22Rv1 (cell line): ENCODE results near the gene LPIN1.

ENCODE experiments used
- H3K27ac ChIP-seq: fragments of 450-650 bp; 2 replicates; pipeline ENCODE4 v1.5.1; 2017
- CTCF ChIP-seq: fragments of 450-650 bp; IDR thresholded peaks from 2 replicates; pipeline ENCODE4 v1.5.1; 2017; ENCODE audit warnings: mild to moderate bottlenecking
- ZFX ChIP-seq: fragments of 450-650 bp; IDR thresholded peaks from 2 replicates; pipeline ENCODE4 v1.6.1; 2017; ENCODE audit warnings: antibody characterized with exemption, borderline replicate concordance

Gene LPIN1

GRCh38 chr2:11829324-11829946 lies 83.0 kb downstream of the LPIN1 start:
- H3K27ac ChIP-seq = no peak overlapping the region
- TF ChIP-seq ZFX (no peak), CTCF (peak; percentile 31)

GRCh38 chr2:11829947-11830707 lies 83.7 kb downstream of the LPIN1 start:
- TF ChIP-seq ZFX = no peak
- TF ChIP-seq CTCF = no peak; the same call in 1 of the 2 replicates

GRCh38 chr2:11830708-11831301 lies 84.4 kb downstream of the LPIN1 start:
- no peak overlapping the region for H3K27ac ChIP-seq
- TF ChIP-seq ZFX (no peak), CTCF (no peak)

More at GRCh38 chr2:11829947-11830707, 83.7 kb downstream of the LPIN1 start:
- no peak overlapping the region for H3K27ac ChIP-seq

GRCh38 chr2:11831415-11831814 lies 85.0 kb downstream of the LPIN1 start:
- no peak overlapping the region for H3K27ac ChIP-seq
- TF ChIP-seq ZFX = no peak
- no peak for TF ChIP-seq CTCF

GRCh38 chr2:11832531-11832930 lies 86.1 kb downstream of the LPIN1 start:
- no peak for TF ChIP-seq CTCF
- no peak for TF ChIP-seq ZFX
- no peak overlapping the region for H3K27ac ChIP-seq

- TF ChIP-seq CTCF = no peak
- no peak for TF ChIP-seq ZFX
- no peak overlapping the region for H3K27ac ChIP-seq
These were observed 87.2 kb downstream of the LPIN1 start for GRCh38 chr2:11833601-11834000.

- H3K27ac ChIP-seq = no peak overlapping the region
- TF ChIP-seq CTCF = no peak
- no peak for TF ChIP-seq ZFX
These were observed 89.0 kb downstream of the LPIN1 start for GRCh38 chr2:11835403-11835802.
